H1 (cell line): ENCODE results near the gene ATP6V1C2. TPM values are rescaled to one million over a fixed set of nuclear protein-coding genes. Genes with fewer than 3 reads are reported as not detected.

Experiments
- CTCF ChIA-PET: fragments of 300-600 bp; sonication (Branson Sonifier 250); formaldehyde crosslinking; loops from one replicate; lab custom pipeline; 2021; ENCODE audit not compliant: partially characterized antibody; lab: Charles Lee
- POLR2A ChIA-PET: fragments of 300-600 bp; sonication (Branson Sonifier 250); formaldehyde crosslinking; loops from one replicate; lab custom pipeline; 2021; ENCODE audit warnings: inconsistent platforms; ENCODE audit not compliant: partially characterized antibody; lab: Charles Lee
- DNase-seq, 2 experiments: peaks; one replicate each; pipeline versions ENCODE4 v3.0.0 to v3.0.0-alpha.2; 2010 to 2022; ENCODE audit warnings: low spot score in 2 of 2, low read depth in 1 of 2, mixed read lengths in 1 of 2
- FAIRE-seq: peaks from 2 replicates; lab custom pipeline; 2011; peaks lifted over from hg19 to GRCh38; lab: Jason Lieb, UNC
- H2AFZ ChIP-seq: 2 replicates; pipeline ENCODE4 v1.8.1; 2012; ENCODE audit warnings: low read length, inconsistent platforms
- H2AK5ac ChIP-seq: 2 replicates; pipeline ENCODE4 v1.6.1; 2013; ENCODE audit warnings: low read depth, low read length
- H2BK120ac ChIP-seq: replicated peaks from 2 replicates; pipeline ENCODE3; 2013; ENCODE audit warnings: low read depth, low read length, inconsistent platforms
- H2BK12ac ChIP-seq: 2 replicates; pipeline ENCODE4 v1.6.1; 2013; ENCODE audit warnings: low read depth, low read length
- H2BK15ac ChIP-seq: 2 replicates; pipeline ENCODE4 v1.6.1; 2013; ENCODE audit warnings: low read length
- H2BK20ac ChIP-seq: 2 replicates; pipeline ENCODE4 v1.6.1; 2013; ENCODE audit warnings: low read length
- H2BK5ac ChIP-seq: 2 replicates; pipeline ENCODE4 v1.6.1; 2013; ENCODE audit warnings: low read depth, low read length
- H3K14ac ChIP-seq: 2 replicates; pipeline ENCODE4 v1.6.1; 2013; ENCODE audit warnings: inconsistent platforms; ENCODE audit not compliant: insufficient read length
- H3K18ac ChIP-seq: 2 replicates; pipeline ENCODE4 v1.6.1; 2013; ENCODE audit warnings: low read length; ENCODE audit errors: extremely low read depth
- H3K23ac ChIP-seq: 2 replicates; pipeline ENCODE4 v1.6.1; 2013; ENCODE audit warnings: inconsistent platforms; ENCODE audit not compliant: insufficient read length
- H3K23me2 ChIP-seq: 2 replicates; pipeline ENCODE4 v1.6.1; 2013; ENCODE audit warnings: low read depth, low read length
- H3K27ac ChIP-seq: 2 replicates; pipeline ENCODE4 v1.6.1; 2011; ENCODE audit warnings: low read depth, low read length, inconsistent platforms
- H3K27me3 ChIP-seq, 4 experiments: replicated peaks in 1 of 4; 1 replicate in 1 of 4; 2 replicates in 3 of 4; pipeline versions ENCODE4 v1.6.1 to v1.8.1; 2011 to 2013; ENCODE audit warnings: low read length in 3 of 4, mild to moderate bottlenecking in 3 of 4, inconsistent platforms in 2 of 4, mixed read lengths in 2 of 4, moderate library complexity in 1 of 4; ENCODE audit not compliant: control insufficient read depth in 3 of 4, insufficient read depth in 3 of 4; ENCODE audit errors: extremely low read depth in 1 of 4
- H3K36me3 ChIP-seq, 4 experiments: 2 replicates each; pipeline versions ENCODE4 v1.6.1 to v1.8.1; 2011 to 2013; ENCODE audit warnings: mild to moderate bottlenecking in 4 of 4, low read length in 3 of 4, moderate library complexity in 2 of 4, control low read depth in 1 of 4, inconsistent platforms in 1 of 4; ENCODE audit not compliant: insufficient read depth in 4 of 4, control insufficient read depth in 2 of 4
- H3K4ac ChIP-seq: replicated peaks from 2 replicates; pipeline ENCODE3; 2013; ENCODE audit warnings: low read length, low read depth, mixed read lengths, inconsistent platforms; ENCODE audit not compliant: insufficient read length
- H3K4me1 ChIP-seq, 4 experiments: replicated peaks in 1 of 4; 1 replicate in 1 of 4; 2 replicates in 3 of 4; pipeline versions ENCODE4 v1.6.1 to v1.8.1; 2011 to 2013; ENCODE audit warnings: low read length in 3 of 4, inconsistent platforms in 2 of 4, mixed read lengths in 1 of 4; ENCODE audit not compliant: insufficient read depth in 4 of 4, control insufficient read depth in 3 of 4
- H3K4me2 ChIP-seq, 2 experiments: 2 replicates each; pipeline versions ENCODE4 v1.6.1 to v1.8.1; 2011 to 2013; ENCODE audit warnings: low read depth in 2 of 2, low read length in 2 of 2, control low read depth in 1 of 2, inconsistent platforms in 1 of 2, mild to moderate bottlenecking in 1 of 2; ENCODE audit not compliant: insufficient read depth in 1 of 2
- H3K4me3 ChIP-seq, 4 experiments: fragments of 200-600, 300-600 bp in 1 of 4; sonication (generic), shearing (Covaris generic), sonication (Bioruptor Twin) in 1 of 4; 2 replicates each; pipeline versions ENCODE4 v1.5.1 to v1.8.1; 2011 to 2016; ENCODE audit warnings: low read length in 4 of 4, low read depth in 3 of 4, control low read depth in 2 of 4, inconsistent platforms in 2 of 4, mild to moderate bottlenecking in 2 of 4, mixed read lengths in 1 of 4, moderate library complexity in 1 of 4; ENCODE audit not compliant: insufficient read depth in 2 of 4; ENCODE audit errors: extremely low read depth in 1 of 4
- H3K56ac ChIP-seq: replicated peaks from 2 replicates; pipeline ENCODE3; 2013; ENCODE audit warnings: low read depth, mild to moderate bottlenecking, mixed read lengths, low read length, inconsistent platforms; ENCODE audit not compliant: insufficient read length
- H3K79me1 ChIP-seq: 2 replicates; pipeline ENCODE4 v1.6.1; 2013; ENCODE audit warnings: low read depth, low read length, control low read depth
- H3K79me2 ChIP-seq, 2 experiments: 2 replicates each; pipeline versions ENCODE4 v1.6.1 to v1.8.1; 2012 to 2013; ENCODE audit warnings: low read length in 2 of 2, mild to moderate bottlenecking in 2 of 2, inconsistent platforms in 1 of 2; ENCODE audit not compliant: insufficient read depth in 2 of 2, control insufficient read depth in 1 of 2
- H3K9ac ChIP-seq, 4 experiments: replicated peaks in 1 of 4; 1 replicate in 1 of 4; 2 replicates in 3 of 4; pipeline versions ENCODE4 v1.6.1 to v1.8.1; 2011 to 2013; ENCODE audit warnings: low read depth in 3 of 4, low read length in 3 of 4, control low read depth in 2 of 4, mild to moderate bottlenecking in 2 of 4, moderate library complexity in 2 of 4, inconsistent platforms in 1 of 4; ENCODE audit errors: extremely low read depth in 1 of 4
- H3K9me3 ChIP-seq, 2 experiments: 2 replicates each; pipeline versions ENCODE4 v1.6.1 to v1.8.1; 2012 to 2013; ENCODE audit warnings: mild to moderate bottlenecking in 2 of 2, moderate library complexity in 2 of 2, control low read depth in 1 of 2, inconsistent platforms in 1 of 2, low read depth in 1 of 2, low read length in 1 of 2, mixed read lengths in 1 of 2; ENCODE audit not compliant: insufficient read depth in 2 of 2
- H4K20me1 ChIP-seq, 2 experiments: replicated peaks in 1 of 2; 2 replicates each; pipeline versions ENCODE3 to v1.8.1; 2011 to 2013; ENCODE audit warnings: inconsistent platforms in 2 of 2, low read length in 2 of 2, mild to moderate bottlenecking in 1 of 2; ENCODE audit not compliant: insufficient read depth in 2 of 2, control insufficient read depth in 1 of 2
- H4K5ac ChIP-seq: 2 replicates; pipeline ENCODE4 v1.6.1; 2013; ENCODE audit warnings: low read length, low read depth, mixed read lengths, inconsistent platforms; ENCODE audit not compliant: insufficient read length
- H4K8ac ChIP-seq: 2 replicates; pipeline ENCODE4 v1.8.0; 2013; ENCODE audit warnings: mild to moderate bottlenecking, moderate library complexity, low read length, inconsistent platforms; ENCODE audit not compliant: insufficient read depth; ENCODE audit errors: extremely low read depth
- H4K91ac ChIP-seq: replicated peaks from 2 replicates; pipeline ENCODE3; 2013; ENCODE audit warnings: low read length, mixed read lengths, inconsistent platforms; ENCODE audit not compliant: insufficient read length
- ASH2L ChIP-seq: fragments of 200-600, 300-600 bp; sonication (generic); IDR thresholded peaks from one replicate; pipeline ENCODE4 v1.7.1; 2017; ENCODE audit warnings: low read length
- CEBPB ChIP-seq: IDR thresholded peaks from 2 replicates; pipeline ENCODE4 v1.6.1; 2012; ENCODE audit warnings: low read depth, low read length
- EP300 ChIP-seq, 2 experiments: IDR thresholded peaks; 1 replicate in 1 of 2; 2 replicates in 1 of 2; pipeline ENCODE4 v1.6.1; 2011 to 2012; ENCODE audit warnings: low read depth in 2 of 2, low read length in 2 of 2, mild to moderate bottlenecking in 2 of 2, borderline replicate concordance in 1 of 2, inconsistent platforms in 1 of 2, moderate library complexity in 1 of 2
- GTF2F1 ChIP-seq: IDR thresholded peaks from 2 replicates; pipeline ENCODE4 v1.6.1; 2012; ENCODE audit warnings: low read depth, low read length, improper control_type of control experiment, borderline replicate concordance
- MAFK ChIP-seq: IDR thresholded peaks from 2 replicates; pipeline ENCODE4 v1.6.1; 2012; ENCODE audit warnings: low read depth, mild to moderate bottlenecking, improper control_type of control experiment, low read length
- RFX5 ChIP-seq: IDR thresholded peaks from 2 replicates; pipeline ENCODE4 v1.6.1; 2011; ENCODE audit warnings: low read depth, low read length, improper control_type of control experiment, borderline replicate concordance
- RNF2 ChIP-seq: fragments of 200-900, 300-1000 bp; sonication (generic); IDR thresholded peaks from 2 replicates; pipeline ENCODE4 v1.7.1; 2016; ENCODE audit warnings: borderline replicate concordance, low read depth, mild to moderate bottlenecking, antibody characterized with exemption, low read length; ENCODE audit not compliant: poor library complexity, severe bottlenecking; ENCODE audit errors: missing control alignments
- SAP30 ChIP-seq: fragments of 300-600 bp; sonication (generic); IDR thresholded peaks from 2 replicates; pipeline ENCODE4 v1.7.1; 2012; ENCODE audit warnings: low read length, moderate library complexity, mild to moderate bottlenecking, inconsistent platforms; ENCODE audit not compliant: insufficient read depth, insufficient replicate concordance
- SRF ChIP-seq: IDR thresholded peaks from 2 replicates; pipeline ENCODE4 v1.6.1; 2011; ENCODE audit warnings: mild to moderate bottlenecking, low read depth, low read length, moderate library complexity
- TBP ChIP-seq: IDR thresholded peaks from 2 replicates; pipeline ENCODE4 v1.6.1; 2011; ENCODE audit warnings: low read depth, low read length, improper control_type of control experiment
- USF2 ChIP-seq: IDR thresholded peaks from 2 replicates; pipeline ENCODE4 v1.6.1; 2011; ENCODE audit warnings: low read length, improper control_type of control experiment
- YY1 ChIP-seq: IDR thresholded peaks from 2 replicates; pipeline ENCODE4 v1.6.1; 2011; ENCODE audit warnings: low read depth, mild to moderate bottlenecking, low read length
- ZNF274 ChIP-seq: IDR thresholded peaks from 2 replicates; pipeline ENCODE4 v1.7.0; 2012; ENCODE audit warnings: low read length, borderline replicate concordance; ENCODE audit errors: extremely low read depth
- WGBS, 2 experiments: shearing (Covaris generic) in 1 of 2; methylation state at CpG; one replicate each; pipeline versions ENCODE4 v1.1.6 to v1.1.7; 2013 to 2015; ENCODE audit warnings: low lambda C conversion rate in 2 of 2, mixed read lengths in 2 of 2, inconsistent platforms in 1 of 2, low coverage in 1 of 2, missing lambda C conversion rate in 1 of 2; ENCODE audit not compliant: insufficient replicate concordance in 2 of 2, insufficient coverage in 1 of 2, insufficient read length in 1 of 2; ENCODE audit errors: extremely low coverage in 1 of 2, missing lambda C conversion rate in 1 of 2; 5-methylcytosine and 5-hydroxymethylcytosine counted together
- polyA plus RNA-seq, 7 experiments: library from polyadenylated mRNA; depleted of rRNA in 3 of 7; stranded (reverse) in 5 of 7; unstranded in 2 of 7; fragments of >200 nt in 5 of 7; fragments of 200-250 nt in 2 of 7; gene quantifications; 1 replicate in 5 of 7; 2 replicates in 1 of 7; 4 replicates in 1 of 7; pipeline versions ENCODE4 v1.2.1 to v1.2.3, GENCODE V29; 2011 to 2013; ENCODE audit warnings: missing spikeins in 2 of 7, mixed read lengths in 2 of 7
- total RNA-seq: library from RNA; stranded (reverse); fragmentation: NEBNext Ultra II Directional; extraction: Animal tissue kit (Norgen Biotek cat#: 25700); gene quantifications from 2 replicates; pipeline ENCODE4 v1.2.1, GENCODE V29; 2021

ATP6V1C2 gene
- total and polyA plus RNA-seq, 2 of the 8 experiments (the other 6 are each of a cell fraction or from before 2014, with no cell fraction given) = 0.29 to 0.74 TPM

- Histone ChIP-seq H3K9ac (no peak overlapping the region), H3K14ac (no peak overlapping the region), H3K27me3 (no peaks in the 10 kb centered on the region), H2BK15ac (no peak overlapping the region), H3K79me1 (peaks cover 5% of the 10 kb centered on the region; the same call in 1 of the 2 replicates), H2BK5ac (no peak overlapping the region), H3K27ac (no peak overlapping the region), H2AK5ac (no peak overlapping the region), H3K79me2 (peaks cover 23 to 82% of the 10 kb centered on the region in 2 experiments), H3K4me3 (no peak overlapping the region), H3K23ac (no peak overlapping the region), H2BK12ac (no peak overlapping the region), H4K91ac (no peak overlapping the region), H3K56ac (no peak overlapping the region), H3K4ac (no peak overlapping the region), H3K4me1 (no peaks in the 10 kb centered on the region), H3K4me2 (no peak overlapping the region), H4K8ac (no peak overlapping the region; the same call in 1 of the 2 replicates), H4K5ac (no peak overlapping the region), H4K20me1 (peaks cover 2 to 20% of the 10 kb centered on the region in 2 experiments), H2AFZ (no peak overlapping the region), H3K18ac (no peak overlapping the region), H2BK20ac (no peak overlapping the region), H3K9me3 (no peaks in the 10 kb centered on the region), H3K23me2 (no peaks in the 10 kb centered on the region), H2BK120ac (no peak overlapping the region), H3K36me3 (peaks cover 3 to 47% (median 13%) of the 10 kb centered on the region in 4 experiments; a peak in 5 of 8 replicates)
- 88% methylated on average over 8 of the region's 8 CpGs; no CpG with 5 or more reads in 1 of the 2 experiments for WGBS, 2 experiments
- ChIA-PET POLR2A (no interaction called here), CTCF (interaction anchor here (0.6 to 1.5 kb wide), 2 partner anchors 64 to 476 kb away, joined by 3 read pairs; no protein-coding TSS in a partner anchor)
- FAIRE-seq (no peak), DNase-seq (no peak)
- TF ChIP-seq RFX5 = no peak
- TF ChIP-seq RNF2 = no peak
- TF ChIP-seq USF2 = no peak
- no peak for TF ChIP-seq CEBPB
- TF ChIP-seq YY1 = no peak
- no peak for TF ChIP-seq SAP30
- no peak for TF ChIP-seq ZNF274
- no peak for TF ChIP-seq EP300 (IDR thresholded peaks at IDR 0.05; ENCODE audit: borderline replicate concordance in 1 of 2, low read depth in 2 of 2, low read length in 2 of 2)
- no peak for TF ChIP-seq GTF2F1
- no peak for TF ChIP-seq MAFK
- no peak for TF ChIP-seq SRF
- no peak for TF ChIP-seq TBP
- TF ChIP-seq ASH2L = no peak
Measured at GRCh38 chr2:10802657-10803056, 81.2 kb downstream of the ATP6V1C2 start.
